Measurements from ENCODE around the gene NTSR1. TPM values are rescaled to one million over a fixed set of nuclear protein-coding genes. Genes with fewer than 3 reads are reported as not detected.

The NTSR1 gene
- total RNA-seq, 1 experiment from 2014 or later = 15.9 TPM

- H3K9me3 ChIP-seq (ENCODE audit: low read depth, low read length, poor library complexity, severe bottlenecking) = no peaks in the 10 kb centered on the region
- H3K4me3 ChIP-seq (ENCODE audit: low read depth, low read length, poor library complexity, severe bottlenecking) = no peak overlapping the region
- DNase-seq (ENCODE audit: low spot score) = no peak
- H3K27me3 ChIP-seq (replicated peaks; ENCODE audit: insufficient read depth, low read depth, low read length, poor library complexity) = no peaks in the 10 kb centered on the region
- POLR2A ChIA-PET (ENCODE audit: low non-redundant PET) = no interaction called here
- BruUV-seq (replicated peaks) = no TSS peak
- peaks cover 46% of the 10 kb centered on the region for H3K36me3 ChIP-seq (ENCODE audit: insufficient read depth, low read length, poor library complexity, severe bottlenecking)
- intact Hi-C loops (cut with micrococcal nuclease; ENCODE audit: unreplicated experiment) = no loop called here
- peaks cover 21% of the 10 kb centered on the region for H3K4me1 ChIP-seq (ENCODE audit: insufficient read depth, low read length, poor library complexity, severe bottlenecking)
- TF ChIP-seq CTCF (conservative IDR thresholded peaks at IDR 0.05; ENCODE audit: low read depth, low read length) = no peak
- no peak overlapping the region for H3K27ac ChIP-seq (ENCODE audit: low read depth, low read length, poor library complexity, severe bottlenecking)
- CTCF ChIA-PET = no interaction called here
Measured at GRCh38 chr20:62811320-62811719, 102.7 kb downstream of the NTSR1 start.

GRCh38 chr20:62811720-62812119 is 103.1 kb downstream of the NTSR1 start:
- H3K4me3 ChIP-seq (ENCODE audit: low read depth, low read length, poor library complexity, severe bottlenecking) = no peak overlapping the region
- no TSS peak for BruUV-seq (replicated peaks)
- H3K9me3 ChIP-seq (ENCODE audit: low read depth, low read length, poor library complexity, severe bottlenecking) = no peaks in the 10 kb centered on the region
- intact Hi-C loops (cut with micrococcal nuclease; ENCODE audit: unreplicated experiment) = no loop called here
- no peaks in the 10 kb centered on the region for H3K27me3 ChIP-seq (replicated peaks; ENCODE audit: insufficient read depth, low read depth, low read length, poor library complexity)
- peaks cover 21% of the 10 kb centered on the region for H3K4me1 ChIP-seq (ENCODE audit: insufficient read depth, low read length, poor library complexity, severe bottlenecking)
- TF ChIP-seq EZH2 (IDR thresholded peaks at IDR 0.05; ENCODE audit: borderline replicate concordance, low read depth, low read length, poor library complexity, severe bottlenecking) (no peak), CTCF (conservative IDR thresholded peaks at IDR 0.05; ENCODE audit: low read depth, low read length) (no peak)
- CTCF ChIA-PET = no interaction called here
- peaks cover 46% of the 10 kb centered on the region for H3K36me3 ChIP-seq (ENCODE audit: insufficient read depth, low read length, poor library complexity, severe bottlenecking)
- no peak for DNase-seq (ENCODE audit: low spot score)
- POLR2A ChIA-PET (ENCODE audit: low non-redundant PET) = no interaction called here
- no peak overlapping the region for H3K27ac ChIP-seq (ENCODE audit: low read depth, low read length, poor library complexity, severe bottlenecking)

Other genes with a start within 250 kb of the NTSR1 start
- not detected in 2 replicates for gene GATA5, start 232.8 kb upstream of the NTSR1 start, total RNA-seq (2021)
- 44.5 and 48.8 TPM in 2 replicates for gene SLCO4A1, start 66.3 kb upstream of the NTSR1 start, total RNA-seq (2021)
- gene MRGBP, start 87.6 kb downstream of the NTSR1 start, total RNA-seq (2021) = 26.5 and 27.9 TPM in 2 replicates
- 46.1 and 47.7 TPM in 2 replicates for gene OGFR, start 96.0 kb downstream of the NTSR1 start, total RNA-seq (2021)
- 8.4 and 11.7 TPM in 2 replicates for gene COL9A3, start 108.2 kb downstream of the NTSR1 start, total RNA-seq (2021)
- 13.9 and 16.1 TPM in 2 replicates for gene TCFL5, start 153.0 kb downstream of the NTSR1 start, total RNA-seq (2021)
- gene DIDO1, start 217.7 kb downstream of the NTSR1 start, total RNA-seq (2021) = 61.7 and 64.4 TPM in 2 replicates
- 40.2 and 42.0 TPM in 2 replicates for gene GID8, start 229.3 kb downstream of the NTSR1 start, total RNA-seq (2021)
- gene SLC17A9, start 243.9 kb downstream of the NTSR1 start, total RNA-seq (2021) = 0.17 TPM in 1 of 2 replicates, not detected in the other